GM12801 (cell line): Measurements from ENCODE around the gene ZNF610.

Experiments
- CTCF ChIP-seq: IDR thresholded peaks from one replicate; pipeline ENCODE4 v1.5.1; 2011; ENCODE audit warnings: control low read depth; ENCODE audit not compliant: insufficient read length; ENCODE audit errors: extremely low read depth

Gene ZNF610

GRCh38 chr19:52322429-52322828 is 13.6 kb upstream of the ZNF610 start:
- TF ChIP-seq CTCF: no peak

GRCh38 chr19:52331757-52332156 is 4.3 kb upstream of the ZNF610 start:
- no peak for TF ChIP-seq CTCF

- no peak for TF ChIP-seq CTCF
These were observed 301 bp upstream of the ZNF610 start for GRCh38 chr19:52335768-52336116.

GRCh38 chr19:52336791-52337381 is 843 bp downstream of the ZNF610 start:
- no peak for TF ChIP-seq CTCF

- TF ChIP-seq CTCF: no peak
These were observed 7.5 kb downstream of the ZNF610 start for GRCh38 chr19:52343548-52343947.

GRCh38 chr19:52345162-52345561 is 9.1 kb downstream of the ZNF610 start:
- no peak for TF ChIP-seq CTCF

- TF ChIP-seq CTCF: no peak
These were observed 15.5 kb downstream of the ZNF610 start for GRCh38 chr19:52351512-52351911.

GRCh38 chr19:52366414-52366824 is 30.4 kb downstream of the ZNF610 start:
- TF ChIP-seq CTCF: no peak
